Panc1 (cell line): Measurements from ENCODE around the gene FNBP1L. TPM values are rescaled to one million over a fixed set of nuclear protein-coding genes. Genes with fewer than 3 reads are reported as not detected.

Source experiments
- ATAC-seq: fragments of 200-7000 bp; cut with Tn5 transposase; 2 replicates; pipeline ENCODE4 v1.9.1; 2020; ENCODE audit warnings: mild to moderate bottlenecking, moderate library complexity
- BruUV-seq: library from RNA; stranded (reverse); fragments of 400-500 nt; replicated peaks from 2 replicates; lab custom pipeline; 2021; lab: Mats Ljungman, UMichigan
- CTCF ChIA-PET: fragments of 300-600 bp; sonication (Branson Sonifier 250); formaldehyde crosslinking; loops from one replicate; lab custom pipeline; 2022; ENCODE audit warnings: antibody characterized with exemption; lab: Charles Lee
- POLR2A ChIA-PET: fragments of 300-600 bp; sonication (Branson Sonifier 250); formaldehyde crosslinking; loops from one replicate; lab custom pipeline; 2022; ENCODE audit warnings: antibody characterized with exemption; lab: Charles Lee
- DNase-seq: peaks from one replicate; pipeline ENCODE4 v3.0.0-alpha.2; 2010; ENCODE audit warnings: low read depth, low spot score
- H3K27ac ChIP-seq: 2 replicates; pipeline ENCODE4 v1.5.1; 2011; ENCODE audit warnings: mild to moderate bottlenecking, low read length, inconsistent platforms
- H3K27me3 ChIP-seq: fragments of 200-500 bp; sonication (Bioruptor generic); 2 replicates; pipeline ENCODE4 v1.6.0; 2014; ENCODE audit warnings: low read length, inconsistent platforms; ENCODE audit not compliant: control insufficient read depth, insufficient read depth
- H3K36me3 ChIP-seq: fragments of 200-500 bp; sonication (Bioruptor generic); 2 replicates; pipeline ENCODE4 v1.5.1; 2014; ENCODE audit warnings: inconsistent platforms, mild to moderate bottlenecking, low read length, moderate library complexity; ENCODE audit not compliant: control insufficient read depth, insufficient read depth
- H3K4me1 ChIP-seq: 2 replicates; pipeline ENCODE4 v1.5.1; 2011; ENCODE audit warnings: inconsistent platforms, mild to moderate bottlenecking, low read length, moderate library complexity; ENCODE audit not compliant: control insufficient read depth, insufficient read depth
- H3K4me3 ChIP-seq, 2 experiments: 2 replicates each; pipeline ENCODE4 v1.5.1; 2011 to 2012; ENCODE audit warnings: low read depth in 2 of 2, low read length in 2 of 2, mild to moderate bottlenecking in 2 of 2, inconsistent platforms in 1 of 2, moderate library complexity in 1 of 2
- H3K9me3 ChIP-seq: fragments of 200-500 bp; sonication (Bioruptor generic); 2 replicates; pipeline ENCODE4 v1.5.1; 2014; ENCODE audit warnings: low read depth, mild to moderate bottlenecking, inconsistent platforms, low read length, moderate library complexity; ENCODE audit not compliant: control insufficient read depth, insufficient read depth
- POLR2AphosphoS5 ChIP-seq: IDR thresholded peaks from 2 replicates; pipeline ENCODE4 v1.6.1; 2012; ENCODE audit warnings: mild to moderate bottlenecking, low read depth, low read length, moderate library complexity
- SIN3A ChIP-seq: IDR thresholded peaks from 2 replicates; pipeline ENCODE4 v1.6.1; 2012; ENCODE audit warnings: low read depth, mild to moderate bottlenecking, low read length, moderate library complexity, borderline replicate concordance; ENCODE audit not compliant: insufficient read depth
- TCF7L2 ChIP-seq: IDR thresholded peaks from 2 replicates; pipeline ENCODE4 v1.6.1; 2011; ENCODE audit warnings: mild to moderate bottlenecking, low read depth, low read length, inconsistent platforms
- in situ Hi-C: cut with HindIII; loops from 2 replicates; pipeline ENCODE4 v1.10.0; 2016; ENCODE audit warnings: low sequenced_read_pairs, low pct_unique_long_range_greater_than_20kb
- intact Hi-C: fragments of 100-400 bp; cut with micrococcal nuclease; formaldehyde crosslinking; loops from one replicate; pipeline ENCODE4 v1.10.0; 2022; ENCODE audit not compliant: unreplicated experiment
- total RNA-seq: library from RNA; stranded (reverse); gene quantifications from one replicate; pipeline ENCODE4 v1.2.1, GENCODE V29; 2021; ENCODE audit not compliant: unreplicated experiment
- TF ChIP-seq, protein P1 (sequence below), 2 experiments: IDR thresholded peaks; 2 replicates each; pipeline ENCODE4 v1.6.1; 2011 to 2012; ENCODE audit warnings: low read depth in 2 of 2, control low read depth in 1 of 2, low read length in 1 of 2, mild to moderate bottlenecking in 1 of 2, moderate library complexity in 1 of 2; ENCODE audit not compliant: insufficient read depth in 1 of 2
- TF ChIP-seq, protein P2 (sequence below): fragments of 450-650 bp; IDR thresholded peaks from 2 replicates; pipeline ENCODE4 v1.5.1; 2017; ENCODE audit warnings: mild to moderate bottlenecking

Gene FNBP1L
- total RNA-seq, 1 experiment from 2014 or later, result 25.1 TPM

DNA sequence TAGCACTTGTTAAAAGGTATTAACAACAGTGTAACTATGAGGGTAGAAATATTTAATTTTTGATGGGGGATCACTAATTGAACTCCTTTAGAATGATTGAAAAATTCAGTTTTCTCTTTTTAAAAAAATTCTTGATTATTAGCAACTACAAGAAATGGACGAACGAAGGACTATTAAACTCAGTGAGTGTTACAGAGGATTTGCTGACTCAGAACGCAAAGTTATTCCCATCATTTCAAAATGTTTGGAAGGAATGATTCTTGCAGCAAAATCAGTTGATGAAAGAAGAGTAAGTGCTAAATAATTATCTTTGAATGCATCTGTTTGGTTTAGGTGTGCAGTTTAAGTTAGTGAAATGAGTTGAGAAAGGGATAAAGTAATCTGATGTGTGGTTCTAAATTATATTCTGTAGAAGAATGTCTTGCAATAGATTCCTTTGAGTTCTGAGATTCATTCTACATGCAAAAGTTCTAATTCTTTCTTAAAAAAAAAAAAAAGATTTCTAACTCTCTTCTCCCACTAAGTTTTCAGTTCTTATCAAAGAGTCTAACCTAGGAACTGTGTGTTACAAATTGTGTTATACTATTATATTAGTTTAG lies 85.0 kb downstream of the FNBP1L start:
- Histone ChIP-seq H3K27ac (no peak overlapping the region), H3K9me3 (no peaks in the 10 kb centered on the region), H3K27me3 (no peaks in the 10 kb centered on the region), H3K4me3 (no peak overlapping the region), H3K36me3 (peaks cover 6% of the 10 kb centered on the region; the same call in 1 of the 2 replicates), H3K4me1 (no peaks in the 10 kb centered on the region)
- BruUV-seq, result no TSS peak
- intact Hi-C loops, result no loop called here
- in situ Hi-C loops, result no loop called here
- no peak for DNase-seq
- no peak for TF ChIP-seq SIN3A
- TF ChIP-seq, protein P1, sequence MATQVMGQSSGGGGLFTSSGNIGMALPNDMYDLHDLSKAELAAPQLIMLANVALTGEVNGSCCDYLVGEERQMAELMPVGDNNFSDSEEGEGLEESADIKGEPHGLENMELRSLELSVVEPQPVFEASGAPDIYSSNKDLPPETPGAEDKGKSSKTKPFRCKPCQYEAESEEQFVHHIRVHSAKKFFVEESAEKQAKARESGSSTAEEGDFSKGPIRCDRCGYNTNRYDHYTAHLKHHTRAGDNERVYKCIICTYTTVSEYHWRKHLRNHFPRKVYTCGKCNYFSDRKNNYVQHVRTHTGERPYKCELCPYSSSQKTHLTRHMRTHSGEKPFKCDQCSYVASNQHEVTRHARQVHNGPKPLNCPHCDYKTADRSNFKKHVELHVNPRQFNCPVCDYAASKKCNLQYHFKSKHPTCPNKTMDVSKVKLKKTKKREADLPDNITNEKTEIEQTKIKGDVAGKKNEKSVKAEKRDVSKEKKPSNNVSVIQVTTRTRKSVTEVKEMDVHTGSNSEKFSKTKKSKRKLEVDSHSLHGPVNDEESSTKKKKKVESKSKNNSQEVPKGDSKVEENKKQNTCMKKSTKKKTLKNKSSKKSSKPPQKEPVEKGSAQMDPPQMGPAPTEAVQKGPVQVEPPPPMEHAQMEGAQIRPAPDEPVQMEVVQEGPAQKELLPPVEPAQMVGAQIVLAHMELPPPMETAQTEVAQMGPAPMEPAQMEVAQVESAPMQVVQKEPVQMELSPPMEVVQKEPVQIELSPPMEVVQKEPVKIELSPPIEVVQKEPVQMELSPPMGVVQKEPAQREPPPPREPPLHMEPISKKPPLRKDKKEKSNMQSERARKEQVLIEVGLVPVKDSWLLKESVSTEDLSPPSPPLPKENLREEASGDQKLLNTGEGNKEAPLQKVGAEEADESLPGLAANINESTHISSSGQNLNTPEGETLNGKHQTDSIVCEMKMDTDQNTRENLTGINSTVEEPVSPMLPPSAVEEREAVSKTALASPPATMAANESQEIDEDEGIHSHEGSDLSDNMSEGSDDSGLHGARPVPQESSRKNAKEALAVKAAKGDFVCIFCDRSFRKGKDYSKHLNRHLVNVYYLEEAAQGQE (IDR thresholded peaks at IDR 0.05; ENCODE audit: insufficient read depth in 1 of 2, low read depth in 2 of 2, low read length in 1 of 2), result no peak
- TF ChIP-seq, protein P2, sequence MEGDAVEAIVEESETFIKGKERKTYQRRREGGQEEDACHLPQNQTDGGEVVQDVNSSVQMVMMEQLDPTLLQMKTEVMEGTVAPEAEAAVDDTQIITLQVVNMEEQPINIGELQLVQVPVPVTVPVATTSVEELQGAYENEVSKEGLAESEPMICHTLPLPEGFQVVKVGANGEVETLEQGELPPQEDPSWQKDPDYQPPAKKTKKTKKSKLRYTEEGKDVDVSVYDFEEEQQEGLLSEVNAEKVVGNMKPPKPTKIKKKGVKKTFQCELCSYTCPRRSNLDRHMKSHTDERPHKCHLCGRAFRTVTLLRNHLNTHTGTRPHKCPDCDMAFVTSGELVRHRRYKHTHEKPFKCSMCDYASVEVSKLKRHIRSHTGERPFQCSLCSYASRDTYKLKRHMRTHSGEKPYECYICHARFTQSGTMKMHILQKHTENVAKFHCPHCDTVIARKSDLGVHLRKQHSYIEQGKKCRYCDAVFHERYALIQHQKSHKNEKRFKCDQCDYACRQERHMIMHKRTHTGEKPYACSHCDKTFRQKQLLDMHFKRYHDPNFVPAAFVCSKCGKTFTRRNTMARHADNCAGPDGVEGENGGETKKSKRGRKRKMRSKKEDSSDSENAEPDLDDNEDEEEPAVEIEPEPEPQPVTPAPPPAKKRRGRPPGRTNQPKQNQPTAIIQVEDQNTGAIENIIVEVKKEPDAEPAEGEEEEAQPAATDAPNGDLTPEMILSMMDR, result no peak
- no peak for TF ChIP-seq TCF7L2
- no peak for TF ChIP-seq POLR2AphosphoS5
- no peak for ATAC-seq
- CTCF ChIA-PET, result no interaction called here
- POLR2A ChIA-PET, result no interaction called here

- in situ Hi-C loops, result no loop called here
- intact Hi-C loops, result no loop called here
- no peak for ATAC-seq
- no peak for DNase-seq
- H3K36me3 ChIP-seq, result peaks cover 6% of the 10 kb centered on the region; the same call in 1 of the 2 replicates
- no peak for TF ChIP-seq TCF7L2
- TF ChIP-seq, protein P2, result no peak
- TF ChIP-seq SIN3A, result no peak
- TF ChIP-seq POLR2AphosphoS5, result no peak
- TF ChIP-seq, protein P1 (IDR thresholded peaks at IDR 0.05; ENCODE audit: insufficient read depth in 1 of 2, low read depth in 2 of 2, low read length in 1 of 2), result no peak
- H3K27ac ChIP-seq, result no peak overlapping the region
- no TSS peak for BruUV-seq
- CTCF ChIA-PET, result no interaction called here
- no peaks in the 10 kb centered on the region for H3K27me3 ChIP-seq
- H3K9me3 ChIP-seq, result no peaks in the 10 kb centered on the region
- POLR2A ChIA-PET, result interaction anchor here (0.6 kb wide), 1 partner anchor 17 kb away, joined by 8 read pairs; no protein-coding TSS in a partner anchor
- H3K4me3 ChIP-seq, result no peak overlapping the region
- no peaks in the 10 kb centered on the region for H3K4me1 ChIP-seq
These were observed 85.8 kb downstream of the FNBP1L start for GRCh38 chr1:93533677-93534076.
